Nucleus accumbens (tissue), 56 donors: ENCODE data around the gene SYNPO2.
"Not testable (repeated sequence)": the region's sequence is repeated elsewhere in the genome, so short reads cannot be mapped to it uniquely, and the experiment has no call there.

Source experiments
- DNase-seq, 56 donors: peaks; one replicate each; lab custom pipeline; 2025; lab: John Stamatoyannopoulos, UW

The SYNPO2 gene

DNA sequence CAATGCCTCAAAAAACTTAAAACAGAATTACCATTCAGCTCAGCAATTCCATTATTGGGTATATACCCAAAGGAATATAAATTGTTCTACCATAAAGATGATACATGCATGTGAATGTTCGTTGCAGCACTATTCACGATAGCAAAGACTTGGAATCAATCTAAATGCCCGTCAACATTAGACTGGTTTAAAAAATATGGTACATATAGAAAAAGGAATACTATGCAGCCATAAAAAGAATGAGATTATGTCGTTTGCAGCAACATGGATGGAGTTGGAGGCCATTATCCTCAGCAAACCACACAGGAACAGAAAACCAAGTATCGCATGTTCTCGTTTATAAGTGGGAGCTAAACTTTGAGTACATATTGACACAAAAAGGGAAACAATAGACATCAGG, 10.9 kb upstream of the SYNPO2 start:
- DNase-seq = no peak

GRCh38 chr4:118878507-118878906, 10.1 kb upstream of the SYNPO2 start:
- not testable (repeated sequence) for DNase-seq

DNA sequence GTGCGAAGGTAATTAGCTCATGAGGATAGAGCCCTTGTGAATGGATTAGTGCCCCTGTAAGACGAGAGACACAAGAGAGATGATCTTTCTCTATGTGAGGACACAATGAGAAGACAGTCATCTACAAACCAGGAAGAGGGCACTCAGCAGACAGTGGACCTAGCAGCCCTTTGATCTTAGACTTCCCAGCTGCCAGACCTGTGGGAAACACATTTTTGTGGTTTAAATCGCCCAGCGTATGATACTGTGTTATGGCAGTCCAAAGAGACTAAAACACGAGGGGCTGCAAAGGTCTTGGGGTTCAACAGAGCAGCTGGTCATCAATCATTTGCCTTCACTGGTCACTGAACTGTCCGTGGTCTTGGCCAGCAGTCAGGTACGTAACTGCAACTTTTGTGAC, 9.2 kb upstream of the SYNPO2 start:
- DNase-seq = no peak

GRCh38 chr4:118881512-118882146, 7.0 kb upstream of the SYNPO2 start:
- DNase-seq = no peak

GRCh38 chr4:118883861-118884260, 4.8 kb upstream of the SYNPO2 start:
- no peak for DNase-seq

DNA sequence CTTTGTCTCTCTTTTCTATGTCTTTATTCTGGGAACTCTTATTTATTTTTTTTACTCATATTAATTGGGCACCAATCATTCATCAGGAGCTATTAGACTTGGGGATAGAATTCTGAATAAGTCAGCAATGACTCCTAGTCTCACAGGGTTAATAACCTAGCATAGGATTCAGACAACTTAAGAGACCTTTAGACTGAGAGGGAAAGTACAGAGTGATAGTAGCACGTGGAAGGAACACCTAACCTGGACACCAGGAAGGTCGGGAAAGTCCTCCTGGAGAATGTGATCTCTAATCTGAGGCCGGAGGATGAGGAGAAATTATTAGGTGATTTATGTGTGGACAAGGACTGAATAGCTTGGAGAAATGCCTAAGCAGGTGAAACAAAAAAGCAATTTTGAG, 3.9 kb upstream of the SYNPO2 start:
- DNase-seq = no peak

GRCh38 chr4:118889312-118889691, 648 bp downstream of the SYNPO2 start:
- no peak for DNase-seq

GRCh38 chr4:118894034-118894433, 5.4 kb downstream of the SYNPO2 start:
- no peak for DNase-seq

DNA sequence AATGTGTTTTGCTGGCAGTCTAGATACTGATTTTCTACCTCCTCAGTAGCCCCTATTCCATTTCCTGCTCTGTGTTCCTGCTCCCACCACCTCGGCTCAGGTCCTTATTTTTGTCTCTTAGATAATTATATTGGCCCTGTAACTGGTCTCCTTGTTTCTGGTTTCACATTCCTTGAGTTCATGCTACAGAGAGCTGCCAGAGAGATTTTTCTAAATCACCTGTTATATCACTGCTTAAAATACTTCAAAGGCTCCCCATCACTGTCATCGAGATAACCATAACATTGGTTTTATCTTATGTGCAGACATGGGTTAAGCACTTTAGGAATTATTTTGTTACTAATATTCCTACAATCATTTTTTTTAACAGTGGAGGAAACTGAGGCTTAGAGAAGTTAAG, 9.6 kb downstream of the SYNPO2 start:
- no peak for DNase-seq

- DNase-seq = no peak
Measured at GRCh38 chr4:118898684-118899138, 10.1 kb downstream of the SYNPO2 start.

DNA sequence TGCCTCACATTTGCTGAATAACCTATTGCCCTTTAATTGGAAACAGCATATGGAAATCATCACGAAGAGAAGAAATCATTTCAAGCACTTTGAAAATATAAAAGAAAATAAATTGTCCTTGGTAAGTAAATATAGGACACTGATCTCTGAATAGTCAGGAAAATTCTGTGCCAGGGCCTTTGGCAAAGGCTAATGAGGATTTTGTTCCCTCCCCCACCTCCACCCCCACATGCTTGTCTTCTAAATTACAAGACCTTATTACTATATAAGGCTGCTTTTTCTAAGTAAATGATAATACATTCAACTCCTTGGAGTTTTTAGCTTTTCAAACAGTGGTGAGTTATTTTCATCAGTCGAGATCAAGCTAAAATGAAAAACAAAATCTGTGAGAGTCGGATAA, 15.8 kb downstream of the SYNPO2 start:
- peak in 1 of 56 donors; percentile 10 for DNase-seq

- no peak for DNase-seq
Measured at GRCh38 chr4:118904935-118905334, 16.3 kb downstream of the SYNPO2 start.

GRCh38 chr4:118905566-118905965, 16.9 kb downstream of the SYNPO2 start:
- DNase-seq = no peak

- DNase-seq = no peak
Measured at GRCh38 chr4:118909173-118909956, 20.7 kb downstream of the SYNPO2 start.

DNA sequence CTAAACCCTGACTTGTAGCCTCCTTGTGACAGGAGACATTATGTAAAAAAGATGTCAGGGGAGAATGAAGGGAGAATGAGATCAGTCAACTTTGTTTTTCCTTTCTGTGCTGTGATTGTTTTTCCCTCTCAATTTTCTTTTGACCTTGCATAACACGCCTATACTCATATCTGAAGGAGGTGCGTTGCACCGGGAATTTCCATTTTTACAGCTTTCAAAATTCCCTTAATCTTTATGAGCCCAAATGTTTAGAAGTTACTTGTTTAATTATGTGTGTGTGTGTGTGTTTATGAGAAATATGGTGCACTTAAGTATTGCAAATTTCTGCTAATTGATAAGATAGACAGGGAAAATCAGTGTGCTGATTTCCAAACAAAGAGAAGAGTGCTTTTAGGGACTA, 21.6 kb downstream of the SYNPO2 start:
- DNase-seq = no peak

DNA sequence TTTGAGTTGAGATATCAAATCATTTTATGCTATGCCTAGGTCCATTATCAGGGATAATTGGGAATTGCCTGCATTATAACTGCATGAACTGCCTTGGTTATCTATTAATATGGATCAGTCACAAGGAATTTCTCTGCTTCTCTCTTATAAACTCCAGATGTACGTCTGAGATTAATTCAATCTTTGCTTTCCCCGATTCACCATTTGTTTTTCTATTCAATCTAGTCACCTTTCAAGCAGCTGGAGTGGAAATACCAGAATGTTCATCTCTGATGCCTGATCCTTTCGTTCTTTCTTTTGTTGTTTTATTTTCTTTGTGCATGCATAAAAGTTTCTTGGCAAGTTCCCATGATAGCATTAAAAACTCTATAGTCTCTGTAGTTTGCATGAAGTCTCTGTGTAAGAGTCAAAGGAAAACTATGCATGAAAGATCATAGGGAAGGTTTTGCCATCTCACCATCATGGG, 22.6 kb downstream of the SYNPO2 start:
- DNase-seq = no peak

DNA sequence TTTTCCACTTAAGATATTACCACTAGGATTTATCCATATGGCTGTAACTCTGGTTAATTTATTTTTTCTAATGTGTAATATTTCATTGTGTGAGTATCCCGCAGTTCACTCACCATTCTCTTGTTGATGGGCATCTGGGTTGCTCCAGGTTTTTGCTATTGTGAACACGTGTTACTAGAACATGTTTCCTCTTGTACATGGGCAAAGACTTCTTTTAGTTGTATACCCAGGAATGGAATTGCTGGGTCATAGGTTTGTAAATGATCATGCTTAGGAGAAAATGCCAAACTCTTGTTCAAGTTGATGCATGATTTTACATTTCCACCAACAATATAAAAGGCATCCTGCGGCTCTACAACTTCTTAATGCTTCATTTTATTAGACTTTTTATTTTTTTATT, 26.8 kb downstream of the SYNPO2 start:
- DNase-seq = no peak

DNA sequence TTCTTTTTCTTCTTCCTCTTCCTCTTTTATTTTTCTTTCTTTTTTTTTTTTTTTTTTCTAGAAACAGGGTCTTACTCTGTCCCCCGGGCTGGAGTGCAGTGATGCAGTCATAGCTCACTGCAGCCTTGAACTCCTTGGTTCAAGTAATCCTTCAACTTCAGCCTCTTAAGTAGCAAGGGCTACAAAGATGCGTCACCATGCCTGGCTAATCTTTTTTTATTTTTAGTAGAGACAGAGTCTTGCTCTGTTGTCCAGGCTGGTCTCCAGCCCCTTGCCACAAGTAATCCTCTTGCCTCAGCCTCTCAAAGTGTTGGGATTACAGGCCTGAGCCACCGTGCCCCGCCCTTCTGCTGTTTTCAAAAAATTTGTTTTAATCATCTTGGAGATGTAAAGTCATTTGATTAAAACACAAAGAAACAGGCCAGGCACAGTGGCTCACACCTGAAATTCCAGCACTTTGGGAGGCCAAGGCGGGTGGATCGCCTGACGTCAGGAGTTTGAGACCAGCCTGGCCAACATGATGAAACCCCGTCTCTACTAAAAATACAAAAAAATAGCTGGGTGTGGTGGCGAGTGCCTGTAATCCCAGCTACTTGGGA, 28.1 kb downstream of the SYNPO2 start:
- no peak for DNase-seq

GRCh38 chr4:118917582-118917981, 28.9 kb downstream of the SYNPO2 start:
- DNase-seq = no peak

DNA sequence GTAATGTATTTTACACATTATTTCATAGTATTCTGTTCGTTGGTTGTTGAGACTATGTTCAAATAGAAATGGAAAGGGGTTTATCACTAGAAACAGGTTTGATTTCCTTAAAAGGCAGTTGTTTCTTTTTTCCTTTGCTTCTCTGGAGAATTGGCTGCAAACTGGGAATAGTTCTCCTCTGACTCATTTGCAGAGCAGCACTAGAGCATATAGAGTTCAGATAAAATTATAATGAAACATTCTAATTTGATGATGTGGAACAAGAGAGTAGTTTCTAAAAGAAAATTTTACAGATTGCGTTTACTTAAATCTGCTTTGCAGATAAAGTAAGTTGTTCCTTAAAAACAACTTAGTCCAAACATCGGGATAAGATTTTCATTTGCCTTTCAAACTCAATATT, 29.7 kb downstream of the SYNPO2 start:
- DNase-seq = no peak

DNA sequence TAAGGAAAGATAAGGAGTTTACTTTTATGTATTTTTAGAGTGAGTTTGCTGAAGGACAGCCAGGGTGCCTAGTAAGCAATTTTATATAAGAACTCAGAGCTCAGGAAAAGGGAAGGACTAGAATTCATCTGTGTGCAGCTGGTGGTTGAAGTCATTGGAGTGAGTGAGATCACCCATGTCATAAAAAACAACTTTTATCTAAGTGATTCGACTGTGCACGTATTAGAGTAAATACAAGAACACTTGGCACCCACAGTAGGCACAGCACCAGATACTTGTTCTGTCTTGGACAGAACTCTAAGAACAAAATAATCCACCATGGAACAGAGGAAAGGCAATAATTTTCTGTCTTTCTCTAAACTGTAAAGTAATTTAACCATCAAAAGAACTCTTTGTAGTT, 31.6 kb downstream of the SYNPO2 start:
- DNase-seq = no peak

- DNase-seq = no peak
Measured at GRCh38 chr4:118921786-118922185, 33.1 kb downstream of the SYNPO2 start.
